ENCODE results near the gene VPS37B. TPM values are rescaled to one million over a fixed set of nuclear protein-coding genes. Genes with fewer than 3 reads are reported as not detected.
"Not testable (repeated sequence)": the region's sequence is repeated elsewhere in the genome, so short reads cannot be mapped to it uniquely, and the experiment has no call there.

The VPS37B gene
- total RNA-seq, 1 donor from 2014 or later: 16.0 TPM

DNA sequence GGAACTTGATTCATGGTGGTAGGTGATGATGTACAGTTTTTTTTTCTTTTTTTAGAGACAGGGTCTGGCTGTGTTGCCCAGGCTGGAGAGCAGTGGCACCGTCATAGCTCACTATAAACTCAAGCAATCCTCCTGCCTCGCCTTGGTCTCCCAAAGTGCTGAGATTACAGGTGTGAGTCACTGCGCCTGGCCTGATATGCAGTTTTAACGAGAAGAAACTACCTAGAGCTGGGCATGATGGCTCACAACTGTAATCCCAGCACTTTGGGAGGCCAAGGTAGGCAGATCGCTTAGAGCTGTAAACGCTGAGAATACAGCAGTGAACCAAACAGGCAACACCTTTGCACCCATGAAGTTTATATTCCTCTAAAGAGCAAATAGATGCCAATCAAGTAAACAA lies 13.0 kb upstream of the VPS37B start:
- intact Hi-C loops (cut with micrococcal nuclease): no loop called here

DNA sequence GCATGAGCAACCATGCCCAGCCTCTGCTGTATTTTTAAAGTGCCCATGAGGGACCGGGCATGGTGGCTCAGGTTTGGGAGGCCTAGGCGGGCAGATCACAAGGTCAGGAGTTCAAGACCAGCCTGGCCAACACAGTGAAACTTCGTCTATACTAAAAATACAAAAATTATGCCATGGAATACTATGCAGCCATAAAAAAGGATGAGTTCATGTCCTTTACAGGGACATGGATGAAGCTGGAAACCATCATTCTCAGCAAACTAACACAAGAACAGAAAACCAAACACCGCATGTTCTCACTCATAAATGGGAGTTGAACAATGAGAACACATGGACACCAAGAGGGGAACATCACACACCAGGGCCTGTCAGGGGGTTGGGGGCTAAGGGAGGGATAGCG lies 9.3 kb upstream of the VPS37B start:
- intact Hi-C loops (cut with micrococcal nuclease): not testable (repeated sequence)

DNA sequence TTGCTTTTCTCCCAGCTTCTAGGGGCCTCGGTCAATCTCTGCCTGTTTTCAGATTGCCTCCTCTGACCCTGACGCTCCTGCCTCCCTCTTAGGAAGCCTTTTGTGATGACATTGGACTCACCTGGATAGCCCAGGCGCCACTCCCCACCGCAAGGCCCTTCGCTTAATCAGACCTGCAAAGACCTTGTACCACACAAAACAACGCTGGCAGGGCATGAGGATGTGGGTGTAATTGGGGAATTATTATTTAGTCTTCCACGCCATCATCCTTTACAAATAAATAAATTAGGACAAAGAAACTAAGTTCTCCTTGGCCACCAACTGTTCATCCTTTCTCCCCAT lies 7.7 kb upstream of the VPS37B start:
- intact Hi-C loops (cut with micrococcal nuclease): no loop called here

DNA sequence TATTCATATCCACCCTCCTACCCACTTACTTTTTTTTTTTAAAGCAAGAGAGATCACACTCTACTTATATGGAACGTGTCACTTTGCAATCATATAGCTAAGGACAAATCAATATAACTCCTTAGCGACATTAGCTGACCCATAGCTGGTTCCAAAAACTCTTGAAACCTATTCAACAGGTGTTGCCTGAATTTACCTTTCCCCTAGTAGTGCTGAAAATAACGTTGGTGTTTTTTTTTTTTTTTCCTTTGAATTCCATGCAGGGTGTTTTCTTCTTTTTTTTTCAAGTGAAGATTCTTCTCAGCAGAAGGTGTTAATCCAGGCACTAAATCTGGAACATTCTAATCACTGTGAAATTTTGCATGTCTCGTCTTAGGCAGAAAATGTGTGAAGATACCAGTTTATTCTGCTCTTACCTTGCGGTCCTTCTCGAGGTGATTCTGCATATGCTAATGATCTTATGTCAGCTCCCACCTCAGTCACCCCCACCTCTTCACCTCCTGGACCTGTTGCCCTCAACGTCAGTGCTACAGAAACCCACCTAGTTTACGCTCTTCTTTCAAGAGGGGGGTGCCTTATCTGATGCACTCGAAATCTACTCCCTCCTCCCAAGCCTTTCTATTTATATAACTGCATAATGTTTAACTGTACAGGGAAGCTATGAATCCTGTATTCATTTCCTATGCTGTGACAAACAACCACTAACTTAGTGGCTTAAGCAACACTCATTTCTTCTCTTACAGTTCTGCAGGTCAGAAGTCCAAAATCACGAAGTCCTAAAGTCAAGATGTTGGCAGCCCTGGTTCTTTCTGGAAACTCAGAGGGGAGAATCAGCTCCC lies 7.1 kb upstream of the VPS37B start:
- intact Hi-C loops (cut with micrococcal nuclease): no loop called here

DNA sequence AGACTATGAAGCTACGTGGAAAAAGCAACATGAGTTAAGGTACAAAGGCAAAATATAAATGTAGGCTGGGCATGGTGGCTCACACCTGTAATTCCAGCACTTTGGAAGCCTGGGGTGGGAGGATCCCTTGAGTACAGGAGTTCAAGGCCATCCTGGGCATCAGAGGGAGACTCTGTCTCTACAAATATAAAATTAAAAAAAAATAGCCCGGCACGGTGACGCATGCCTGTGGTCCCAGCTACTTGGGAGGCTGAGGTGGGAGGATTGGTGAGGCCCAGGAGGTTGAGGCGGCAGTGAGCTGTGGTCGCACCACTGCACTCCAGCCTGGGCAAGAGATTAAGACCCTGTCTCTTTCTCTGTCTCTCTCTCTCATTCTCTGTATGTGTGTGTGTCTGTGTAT lies 4.0 kb upstream of the VPS37B start:
- intact Hi-C loops (cut with micrococcal nuclease): loop anchor here (5.0 to 10.0 kb wide), 2 partner anchors 335 to 373 kb away; partner anchors contain the start of genes KNTC1, MPHOSPH9, MTRFR and RSRC2

DNA sequence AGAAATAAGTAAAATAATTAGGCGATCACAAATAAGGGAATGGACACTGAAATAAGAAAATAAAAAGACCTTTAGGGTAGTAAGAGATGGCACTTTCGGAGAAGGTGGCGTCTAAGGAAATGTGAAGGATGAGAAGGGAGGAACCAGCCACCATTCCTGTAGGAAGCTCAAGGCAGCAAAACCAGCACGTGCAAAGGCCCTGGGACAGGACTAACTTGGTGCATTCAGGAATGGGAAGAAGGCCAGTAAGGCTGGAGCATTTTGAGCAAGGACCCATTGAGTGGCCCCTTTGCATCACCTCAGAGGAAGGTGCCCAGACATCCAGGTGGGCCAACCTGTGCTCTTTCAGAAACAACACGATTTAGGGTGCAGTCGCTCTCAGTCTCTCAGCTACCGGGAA lies 738 bp upstream of the VPS37B start:
- intact Hi-C loops (cut with micrococcal nuclease): loop anchor here (1.0 to 10.0 kb wide), 4 partner anchors 8 to 369 kb away; partner anchors contain the start of genes KNTC1, MPHOSPH9, MTRFR and OGFOD2

DNA sequence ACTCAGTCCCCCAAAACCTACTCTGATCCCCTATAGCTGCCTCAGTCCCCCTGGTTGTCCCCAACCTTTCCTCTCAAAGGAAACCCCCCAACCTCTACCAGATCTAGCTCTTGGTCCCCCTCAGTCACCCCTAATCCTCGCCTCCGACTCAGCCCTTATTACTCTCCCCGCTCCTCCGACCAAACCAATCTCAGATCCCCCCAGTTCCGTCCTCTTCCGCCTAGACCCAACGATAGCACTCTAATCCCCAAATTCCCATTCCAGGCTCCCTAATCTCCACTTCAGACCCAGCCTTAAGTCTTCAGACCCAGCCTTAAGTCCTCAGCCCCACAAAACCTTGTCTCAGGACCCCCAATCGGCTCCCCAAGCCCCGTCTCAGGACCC lies 612 bp downstream of the VPS37B start:
- intact Hi-C loops (cut with micrococcal nuclease): loop anchor here (5.0 to 10.0 kb wide), 2 partner anchors 339 to 368 kb away; partner anchors contain the start of genes KNTC1, MPHOSPH9, MTRFR and RSRC2

DNA sequence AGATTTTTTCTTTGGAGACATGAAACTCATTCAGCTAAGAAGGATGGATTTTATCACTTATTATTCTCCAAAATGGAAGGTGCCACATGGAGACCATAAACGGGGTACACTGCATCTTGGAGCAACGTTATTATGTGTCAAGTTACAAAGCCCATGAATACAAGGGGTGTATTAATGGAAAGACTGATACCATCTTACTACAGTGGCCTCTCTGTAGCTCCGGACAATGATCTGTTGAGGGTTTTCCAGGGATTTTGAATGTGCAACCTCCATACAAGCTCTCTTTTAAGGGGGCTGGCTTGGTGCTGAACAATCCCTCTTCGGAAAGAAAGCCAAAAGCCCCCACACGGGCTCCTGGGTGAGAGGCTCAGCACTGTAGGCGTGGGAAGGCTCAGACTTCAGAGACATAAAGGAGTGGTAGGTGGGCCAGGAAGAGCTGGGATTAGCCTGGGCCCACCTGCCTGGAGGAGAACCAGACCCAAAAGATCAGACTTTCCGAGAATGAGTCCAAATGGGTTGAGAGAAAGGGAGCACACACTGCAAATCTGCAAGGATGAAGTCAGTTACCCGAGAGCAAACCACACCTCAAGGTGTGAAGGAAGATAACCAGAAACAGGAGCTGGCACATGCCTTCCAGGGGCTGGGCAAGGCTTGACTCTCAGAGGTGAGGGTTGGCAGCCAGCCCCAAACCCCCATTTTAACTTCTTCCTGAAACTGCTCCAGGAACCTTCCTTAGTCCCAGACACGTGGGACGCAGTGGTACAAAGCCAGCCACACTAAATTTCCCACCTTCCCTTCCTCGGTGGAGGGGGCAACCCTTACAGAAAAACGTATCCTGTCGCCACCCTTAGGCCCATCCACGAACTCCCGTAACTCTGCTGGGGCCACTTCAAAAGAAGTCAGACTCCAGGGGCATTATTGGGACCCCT lies 1.5 kb downstream of the VPS37B start:
- intact Hi-C loops (cut with micrococcal nuclease): loop anchor here (5.0 to 10.0 kb wide), 2 partner anchors 340 to 367 kb away; partner anchors contain the start of genes KNTC1, MPHOSPH9, MTRFR and RSRC2

DNA sequence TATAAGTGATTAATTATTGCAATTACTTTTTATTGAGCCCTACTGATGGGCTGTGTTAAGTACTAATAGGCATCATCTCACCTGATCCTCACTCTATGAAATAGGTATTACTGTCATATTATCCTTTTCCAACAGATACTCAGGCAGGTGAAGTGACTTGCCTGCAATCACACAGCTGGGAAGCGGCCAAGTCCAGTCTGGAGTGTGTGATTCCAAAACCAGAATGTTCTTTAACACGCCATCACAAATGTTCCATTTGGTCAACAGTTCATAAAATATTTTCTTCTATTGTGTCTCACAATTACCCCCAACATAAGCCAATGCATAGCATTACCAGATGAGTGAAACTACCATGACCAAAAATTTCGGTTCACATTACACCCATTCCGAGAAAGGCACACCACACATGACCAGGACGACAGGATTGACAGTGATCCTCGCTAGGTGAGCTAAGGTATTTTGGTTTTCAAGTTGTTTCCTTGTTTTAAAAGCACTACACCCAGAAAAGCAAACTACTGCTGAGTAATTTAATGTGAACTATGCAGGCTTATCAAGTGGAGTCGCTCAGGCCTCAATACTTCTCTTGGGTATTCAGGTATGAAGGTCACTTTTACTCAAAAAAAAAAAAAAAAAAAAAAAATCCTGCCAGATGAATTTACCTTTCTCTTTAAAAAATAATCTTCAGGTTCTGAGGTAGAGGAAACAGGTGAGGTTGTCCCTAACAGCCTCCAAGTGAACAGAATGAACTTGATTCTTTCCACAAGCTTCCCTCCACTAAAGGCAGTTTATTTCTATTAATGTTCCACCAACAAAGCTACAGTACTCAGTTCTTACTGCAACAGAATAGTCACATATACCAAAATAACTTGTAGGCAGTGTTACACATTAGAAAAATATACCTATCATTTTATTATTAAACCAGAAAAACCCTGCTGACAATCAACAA lies 2.4 kb downstream of the VPS37B start:
- intact Hi-C loops (cut with micrococcal nuclease): loop anchor here (10.0 kb wide), 1 partner anchor 341 kb away; the partner anchor contains the start of genes MPHOSPH9 and MTRFR

DNA sequence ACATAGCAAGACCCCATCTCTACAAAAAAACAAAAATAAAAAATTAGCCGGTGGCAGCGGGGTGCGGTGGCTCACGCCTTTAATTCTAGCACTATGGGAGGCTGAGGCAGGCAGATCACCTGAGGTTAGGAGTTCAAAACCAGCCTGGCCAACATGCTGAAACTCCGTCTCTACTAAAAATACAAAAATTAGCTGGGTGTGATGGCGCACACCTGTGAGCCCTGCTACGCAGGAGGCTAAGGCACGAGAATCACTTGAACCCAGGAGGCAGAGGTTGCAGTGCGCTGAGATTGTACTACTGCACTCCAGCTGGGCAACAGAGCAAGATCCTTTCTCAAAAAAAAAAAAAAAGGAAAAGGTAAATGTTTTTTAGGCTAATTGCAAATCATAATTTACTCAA lies 3.2 kb downstream of the VPS37B start:
- intact Hi-C loops (cut with micrococcal nuclease): loop anchor here (10.0 kb wide), 1 partner anchor 342 kb away; the partner anchor contains the start of genes MPHOSPH9 and MTRFR

DNA sequence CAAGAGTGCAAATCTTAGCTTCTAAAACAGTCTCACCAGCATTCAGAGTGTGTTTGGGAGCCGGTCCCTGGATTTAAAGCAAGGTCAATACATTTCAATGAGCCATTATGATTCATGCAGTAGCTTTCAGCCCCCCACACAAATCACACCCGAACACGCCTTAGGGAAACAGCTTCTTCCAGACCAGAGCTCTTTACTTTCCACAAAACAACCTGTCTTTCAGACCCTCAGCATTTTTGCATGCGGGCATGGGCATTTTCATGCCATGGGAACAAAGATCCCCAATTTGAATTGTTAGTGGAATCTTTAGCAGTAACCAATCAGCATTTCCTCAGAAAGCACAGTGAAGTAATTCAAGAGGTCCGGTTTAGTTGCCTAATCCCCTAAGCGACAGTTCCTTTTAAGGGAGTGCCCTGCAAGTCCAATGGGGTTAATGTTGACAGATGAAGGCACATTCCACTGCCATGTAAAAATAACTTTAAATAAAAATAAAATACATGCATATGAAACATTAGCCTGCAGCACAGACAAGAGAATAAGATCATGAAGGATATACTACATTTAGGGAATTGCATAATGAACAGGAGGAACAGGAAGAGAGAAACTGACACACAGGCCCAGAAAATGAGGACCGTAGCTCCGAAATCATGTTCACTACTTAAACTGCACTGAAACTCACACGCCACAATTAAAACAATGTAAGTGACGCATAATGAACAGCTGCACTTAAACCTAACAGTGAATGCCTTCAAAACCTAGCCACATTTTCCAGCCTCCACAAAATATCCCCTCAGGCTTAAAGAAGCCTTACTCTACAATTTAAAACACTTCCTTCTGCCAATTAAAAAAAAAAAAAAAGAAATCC lies 4.0 kb downstream of the VPS37B start:
- intact Hi-C loops (cut with micrococcal nuclease): loop anchor here (10.0 kb wide), 1 partner anchor 343 kb away; the partner anchor contains the start of genes MPHOSPH9 and MTRFR

DNA sequence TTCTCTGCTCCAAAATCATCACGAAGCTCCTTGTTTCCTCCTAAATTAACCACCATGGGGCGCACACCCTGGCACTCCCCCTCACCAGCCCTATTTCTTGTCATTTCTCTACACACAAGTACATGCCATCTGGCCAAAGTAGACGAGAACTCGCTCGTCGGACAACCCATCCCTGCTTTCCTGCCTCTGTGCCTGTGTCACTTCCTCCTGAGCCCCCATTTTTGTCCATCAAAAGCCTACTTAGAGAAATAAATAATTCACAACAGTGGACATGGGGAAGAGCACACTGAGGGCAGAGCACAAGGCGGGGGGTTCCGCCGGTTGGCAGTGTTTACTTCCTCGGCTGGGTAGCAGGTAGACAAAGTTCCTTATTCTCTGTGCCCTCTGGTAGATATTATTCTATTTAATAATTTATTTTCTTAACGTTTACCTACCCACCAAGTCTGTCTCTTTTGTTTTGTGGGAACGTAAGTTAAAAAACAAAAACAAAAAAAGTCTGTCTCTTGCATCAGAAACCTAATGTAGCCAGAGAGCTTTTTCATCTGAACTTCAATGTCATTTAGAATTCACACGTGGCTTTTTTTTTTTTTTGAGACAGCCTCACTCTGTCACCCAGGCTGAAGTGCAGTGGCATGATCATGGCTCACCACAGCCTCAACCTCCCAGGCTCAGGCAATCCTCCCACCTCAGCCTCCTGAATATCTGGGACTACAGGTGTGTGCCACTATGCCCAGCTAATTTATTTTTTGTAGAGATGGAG lies 6.0 kb downstream of the VPS37B start:
- intact Hi-C loops (cut with micrococcal nuclease): loop anchor here (10.0 kb wide), 1 partner anchor 345 kb away; the partner anchor contains the start of genes MPHOSPH9 and MTRFR

DNA sequence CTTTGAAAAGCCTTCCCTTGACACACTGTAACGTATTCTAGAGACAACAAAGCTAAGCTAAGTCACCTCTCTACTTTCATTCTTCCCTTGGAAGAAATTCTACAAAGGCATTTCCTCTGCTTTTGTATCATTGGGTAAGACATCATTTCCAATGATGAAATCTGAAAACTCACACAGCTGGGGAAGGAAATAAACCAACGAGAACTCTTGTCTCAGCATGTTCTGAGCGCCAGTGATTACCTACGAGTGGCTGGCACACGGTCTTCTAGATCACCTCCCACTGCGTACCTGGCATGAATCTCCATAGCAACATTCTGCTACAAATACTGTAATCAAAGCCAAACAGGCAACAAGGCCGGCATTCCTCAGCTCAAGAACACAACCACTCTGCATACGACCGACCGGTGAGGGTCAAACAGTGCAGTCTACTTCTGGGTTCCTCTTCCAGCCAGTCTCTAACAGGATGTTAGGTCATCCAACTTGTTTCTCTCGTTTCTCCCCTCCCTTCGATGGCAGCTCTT lies 7.6 kb downstream of the VPS37B start:
- intact Hi-C loops (cut with micrococcal nuclease): loop anchor here (1.0 kb wide), 1 partner anchor 8 kb away; the partner anchor contains the start of gene VPS37B

DNA sequence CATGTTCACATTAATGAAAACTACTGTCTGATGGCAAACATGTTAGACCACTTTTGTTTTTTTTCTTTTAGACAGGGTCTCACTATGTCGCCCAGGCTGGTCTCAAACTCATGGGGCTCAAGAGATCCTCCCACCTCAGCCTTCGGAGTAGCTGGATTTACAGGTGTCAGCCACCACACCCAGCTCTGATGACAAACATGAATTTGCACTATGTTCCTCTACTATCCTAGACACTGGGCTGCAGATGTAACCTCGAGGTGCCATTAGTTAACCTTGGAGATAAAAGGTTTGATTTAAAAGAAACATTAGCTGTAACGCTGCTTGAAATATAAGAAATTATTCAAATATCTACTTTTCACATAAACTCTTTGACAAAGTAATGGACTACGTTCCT lies 8.1 kb downstream of the VPS37B start:
- intact Hi-C loops (cut with micrococcal nuclease): loop anchor here (1.0 kb wide), 1 partner anchor 8 kb away; the partner anchor contains the start of gene VPS37B

DNA sequence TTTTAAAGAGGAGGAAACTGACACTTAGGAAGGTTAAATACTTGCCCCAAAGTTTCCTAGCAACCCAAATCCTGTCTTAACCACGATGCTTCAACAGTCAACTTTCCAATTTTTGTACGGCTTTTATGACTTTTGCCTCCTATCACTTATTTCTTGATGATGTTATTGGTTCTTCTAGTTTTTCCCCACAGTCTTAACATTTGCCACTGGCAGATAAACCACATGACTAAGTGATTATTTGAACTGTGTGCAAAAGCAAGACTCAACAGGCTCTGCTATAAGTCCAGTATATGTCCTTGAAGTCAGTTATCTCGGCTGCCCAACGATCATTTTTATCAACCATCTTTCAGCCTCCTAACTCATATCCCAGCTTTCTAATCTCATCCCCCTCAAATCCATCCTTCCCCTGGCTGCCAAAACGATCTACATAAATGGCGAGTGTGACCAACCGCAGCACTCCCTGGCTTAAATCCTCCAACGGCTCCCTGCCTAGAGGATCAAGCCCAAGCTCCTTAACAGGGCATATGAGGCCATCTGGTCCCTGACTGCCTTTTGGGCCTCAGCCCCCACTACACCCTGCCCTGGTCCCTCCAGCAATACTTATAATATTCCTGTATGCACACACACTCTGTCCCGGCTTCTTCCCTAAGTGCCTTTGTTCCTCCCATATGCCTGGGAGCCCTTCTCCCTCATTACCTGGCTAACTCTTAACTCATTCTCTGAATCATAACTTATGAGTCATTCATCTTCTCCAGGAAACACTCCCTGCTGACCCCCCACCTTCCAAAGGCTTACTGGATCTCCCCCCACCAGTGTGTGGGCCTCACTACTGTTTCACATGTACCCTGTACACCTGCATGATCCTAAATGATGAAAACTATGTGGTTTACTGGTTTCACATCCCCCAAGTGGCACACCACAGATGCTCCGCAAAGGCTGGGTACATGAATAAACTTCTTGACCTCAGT lies 8.8 kb downstream of the VPS37B start:
- intact Hi-C loops (cut with micrococcal nuclease): no loop called here

DNA sequence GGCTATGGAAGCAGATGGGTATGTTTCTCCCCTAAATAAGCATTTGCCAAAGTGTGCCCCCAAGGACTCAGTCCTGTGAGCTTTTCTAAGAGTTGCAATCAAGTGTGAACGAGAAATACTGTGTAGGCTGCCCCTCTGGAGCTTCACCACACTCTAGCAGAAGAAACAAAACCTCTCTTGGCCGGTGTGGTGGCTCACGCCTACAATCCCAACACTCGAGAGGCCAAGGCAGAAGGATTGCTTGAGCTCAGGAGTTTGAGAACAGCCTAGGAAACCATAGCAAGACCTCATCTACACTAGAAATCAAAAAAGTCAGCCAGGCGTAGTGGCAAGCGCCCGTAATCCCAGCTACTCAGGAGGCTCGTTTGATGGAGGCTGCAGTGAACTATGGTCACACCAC lies 9.8 kb downstream of the VPS37B start:
- intact Hi-C loops (cut with micrococcal nuclease): no loop called here

DNA sequence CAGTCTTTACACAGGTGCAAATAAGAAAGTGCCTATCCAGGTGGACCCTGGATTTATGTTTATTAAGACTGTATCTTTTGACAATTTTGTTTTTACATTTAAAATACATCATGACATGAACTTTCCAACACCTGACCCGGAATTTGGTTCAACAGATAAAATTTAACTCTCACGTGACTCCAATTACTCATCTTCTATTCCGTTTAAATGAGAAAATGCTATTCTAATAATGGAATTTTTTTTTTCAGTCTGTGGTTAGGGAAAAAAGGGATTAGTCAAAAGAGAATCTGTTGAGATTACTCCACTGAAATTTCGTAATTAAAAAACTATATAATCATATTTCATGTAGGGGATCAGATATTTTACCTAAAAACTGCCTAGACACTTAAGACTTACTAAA lies 11.1 kb downstream of the VPS37B start:
- intact Hi-C loops (cut with micrococcal nuclease): loop anchor here (5.0 kb wide), 1 partner anchor 67 kb away; no protein-coding TSS in a partner anchor
